ENCODE results near the gene IGF2.

The IGF2 gene

DNA sequence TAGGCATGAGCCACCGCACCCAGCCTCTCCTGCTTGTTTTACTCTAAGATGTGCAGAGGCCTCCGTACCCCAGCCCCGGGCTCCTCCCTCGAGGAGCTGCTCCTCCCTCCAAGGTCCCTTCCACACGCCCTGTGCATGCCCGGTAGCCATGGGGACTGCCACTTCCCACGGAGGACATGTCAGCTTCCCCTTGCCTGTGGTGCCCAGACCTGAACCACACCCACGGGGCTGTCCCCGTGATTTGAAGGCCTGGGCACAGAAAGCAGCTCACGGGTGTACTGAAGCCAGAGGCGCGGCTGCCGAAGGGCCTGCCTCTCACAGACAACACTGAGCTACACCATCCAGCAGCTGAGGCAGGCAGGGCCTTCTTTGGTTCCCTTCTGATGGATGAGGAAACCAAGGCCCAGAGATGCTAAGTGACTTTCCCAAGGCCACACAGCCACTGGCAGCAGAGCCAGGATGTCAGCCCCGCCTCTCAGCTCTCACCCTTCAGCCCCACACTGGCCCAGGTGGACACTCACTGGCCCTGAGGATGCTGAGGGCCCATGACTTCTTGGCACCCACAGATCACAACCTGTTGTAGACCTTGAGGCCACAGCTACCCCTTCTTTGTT, 14.5 kb upstream of the IGF2 start:
- H3K4me3 ChIP-seq (replicated peaks; ENCODE audit: low read depth, low read length) = no peak overlapping the region
- DNase-seq (ENCODE audit: extremely low read depth, low read depth) = no peak
- TF ChIP-seq, protein P1, sequence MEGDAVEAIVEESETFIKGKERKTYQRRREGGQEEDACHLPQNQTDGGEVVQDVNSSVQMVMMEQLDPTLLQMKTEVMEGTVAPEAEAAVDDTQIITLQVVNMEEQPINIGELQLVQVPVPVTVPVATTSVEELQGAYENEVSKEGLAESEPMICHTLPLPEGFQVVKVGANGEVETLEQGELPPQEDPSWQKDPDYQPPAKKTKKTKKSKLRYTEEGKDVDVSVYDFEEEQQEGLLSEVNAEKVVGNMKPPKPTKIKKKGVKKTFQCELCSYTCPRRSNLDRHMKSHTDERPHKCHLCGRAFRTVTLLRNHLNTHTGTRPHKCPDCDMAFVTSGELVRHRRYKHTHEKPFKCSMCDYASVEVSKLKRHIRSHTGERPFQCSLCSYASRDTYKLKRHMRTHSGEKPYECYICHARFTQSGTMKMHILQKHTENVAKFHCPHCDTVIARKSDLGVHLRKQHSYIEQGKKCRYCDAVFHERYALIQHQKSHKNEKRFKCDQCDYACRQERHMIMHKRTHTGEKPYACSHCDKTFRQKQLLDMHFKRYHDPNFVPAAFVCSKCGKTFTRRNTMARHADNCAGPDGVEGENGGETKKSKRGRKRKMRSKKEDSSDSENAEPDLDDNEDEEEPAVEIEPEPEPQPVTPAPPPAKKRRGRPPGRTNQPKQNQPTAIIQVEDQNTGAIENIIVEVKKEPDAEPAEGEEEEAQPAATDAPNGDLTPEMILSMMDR (IDR thresholded peaks at IDR 0.05; ENCODE audit: low read depth, low read length, missing control alignments) = no peak

- TF ChIP-seq, protein P1 (IDR thresholded peaks at IDR 0.05; ENCODE audit: low read depth, low read length, missing control alignments) = peak; percentile 84
- no peak overlapping the region for H3K4me3 ChIP-seq (replicated peaks; ENCODE audit: low read depth, low read length)
- no peak for DNase-seq (ENCODE audit: extremely low read depth, low read depth)
Measured at GRCh38 chr11:2151500-2152257, 12.5 kb upstream of the IGF2 start.

- no peak overlapping the region for H3K4me3 ChIP-seq (replicated peaks; ENCODE audit: low read depth, low read length)
- DNase-seq (ENCODE audit: extremely low read depth, low read depth) = no peak
- TF ChIP-seq, protein P1 (IDR thresholded peaks at IDR 0.05; ENCODE audit: low read depth, low read length, missing control alignments) = peak; percentile 35
Measured at GRCh38 chr11:2149864-2150847, 11.0 kb upstream of the IGF2 start.

- H3K4me3 ChIP-seq (replicated peaks; ENCODE audit: low read depth, low read length) = no peak overlapping the region
- TF ChIP-seq, protein P1 (IDR thresholded peaks at IDR 0.05; ENCODE audit: low read depth, low read length, missing control alignments) = no peak
- no peak for DNase-seq (ENCODE audit: extremely low read depth, low read depth)
Measured at GRCh38 chr11:2149460-2149859, 10.3 kb upstream of the IGF2 start.

GRCh38 chr11:2148595-2148994, 9.4 kb upstream of the IGF2 start:
- TF ChIP-seq, protein P1 (IDR thresholded peaks at IDR 0.05; ENCODE audit: low read depth, low read length, missing control alignments) = no peak
- H3K4me3 ChIP-seq (replicated peaks; ENCODE audit: low read depth, low read length) = no peak overlapping the region
- DNase-seq (ENCODE audit: extremely low read depth, low read depth) = no peak

DNA sequence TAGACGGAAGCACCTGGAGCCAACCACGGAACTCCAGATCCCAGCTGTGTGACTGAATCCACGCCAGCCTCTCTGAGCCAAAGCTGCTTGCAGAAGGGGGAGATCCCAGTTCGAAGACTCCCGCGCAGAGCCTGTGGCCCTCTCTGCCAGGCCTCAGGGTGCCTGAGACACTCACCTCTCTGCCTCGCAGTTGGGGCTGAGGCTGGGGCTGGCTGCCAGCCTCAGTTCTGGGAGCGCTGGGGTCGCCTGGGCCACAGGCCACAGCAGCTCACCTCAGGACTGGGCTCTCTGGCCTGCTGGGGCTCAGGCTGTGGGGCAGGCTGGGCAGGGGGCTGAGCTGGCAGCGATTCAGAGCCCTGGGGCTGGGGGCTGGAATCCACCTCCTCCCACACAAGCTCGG, 8.2 kb upstream of the IGF2 start:
- no peak overlapping the region for H3K4me3 ChIP-seq (replicated peaks; ENCODE audit: low read depth, low read length)
- no peak for DNase-seq (ENCODE audit: extremely low read depth, low read depth)
- TF ChIP-seq, protein P1 (IDR thresholded peaks at IDR 0.05; ENCODE audit: low read depth, low read length, missing control alignments) = no peak
